IMR-90 (cell line): ENCODE measurements around the gene RPTOR. TPM values are rescaled to one million over a fixed set of nuclear protein-coding genes. Genes with fewer than 3 reads are reported as not detected.

Source experiments
- NFE2L2 ChIP-seq: fragments of 150-350 bp; IDR thresholded peaks from 2 replicates; pipeline ENCODE4 v1.6.1; 2016; ENCODE audit warnings: low read depth, mild to moderate bottlenecking, low read length
- RAD21 ChIP-seq: IDR thresholded peaks from 2 replicates; pipeline ENCODE4 v1.6.1; 2012; ENCODE audit warnings: low read length, improper control_type of control experiment
- SMC3 ChIP-seq: fragments of 150-350 bp; IDR thresholded peaks from 2 replicates; pipeline ENCODE4 v1.6.1; 2016; ENCODE audit warnings: low read depth, mild to moderate bottlenecking, antibody characterized with exemption, low read length, moderate library complexity
- polyA plus RNA-seq, 3 experiments: library from polyadenylated mRNA; depleted of rRNA; stranded (reverse); fragments of >200 nt; gene quantifications; 2 replicates each; pipeline ENCODE4 v1.2.3, GENCODE V29; 2012; ENCODE audit warnings: low replicate concordance in 1 of 3
- total RNA-seq: library from RNA; depleted of rRNA; stranded (reverse); fragments of >200 nt; gene quantifications from 2 replicates; pipeline ENCODE4 v1.2.3, GENCODE V29; 2012

Gene RPTOR
- total and polyA plus RNA-seq, 2 of the 4 experiments (the other 2 are of a cell fraction): 10.8 to 14.7 TPM

DNA sequence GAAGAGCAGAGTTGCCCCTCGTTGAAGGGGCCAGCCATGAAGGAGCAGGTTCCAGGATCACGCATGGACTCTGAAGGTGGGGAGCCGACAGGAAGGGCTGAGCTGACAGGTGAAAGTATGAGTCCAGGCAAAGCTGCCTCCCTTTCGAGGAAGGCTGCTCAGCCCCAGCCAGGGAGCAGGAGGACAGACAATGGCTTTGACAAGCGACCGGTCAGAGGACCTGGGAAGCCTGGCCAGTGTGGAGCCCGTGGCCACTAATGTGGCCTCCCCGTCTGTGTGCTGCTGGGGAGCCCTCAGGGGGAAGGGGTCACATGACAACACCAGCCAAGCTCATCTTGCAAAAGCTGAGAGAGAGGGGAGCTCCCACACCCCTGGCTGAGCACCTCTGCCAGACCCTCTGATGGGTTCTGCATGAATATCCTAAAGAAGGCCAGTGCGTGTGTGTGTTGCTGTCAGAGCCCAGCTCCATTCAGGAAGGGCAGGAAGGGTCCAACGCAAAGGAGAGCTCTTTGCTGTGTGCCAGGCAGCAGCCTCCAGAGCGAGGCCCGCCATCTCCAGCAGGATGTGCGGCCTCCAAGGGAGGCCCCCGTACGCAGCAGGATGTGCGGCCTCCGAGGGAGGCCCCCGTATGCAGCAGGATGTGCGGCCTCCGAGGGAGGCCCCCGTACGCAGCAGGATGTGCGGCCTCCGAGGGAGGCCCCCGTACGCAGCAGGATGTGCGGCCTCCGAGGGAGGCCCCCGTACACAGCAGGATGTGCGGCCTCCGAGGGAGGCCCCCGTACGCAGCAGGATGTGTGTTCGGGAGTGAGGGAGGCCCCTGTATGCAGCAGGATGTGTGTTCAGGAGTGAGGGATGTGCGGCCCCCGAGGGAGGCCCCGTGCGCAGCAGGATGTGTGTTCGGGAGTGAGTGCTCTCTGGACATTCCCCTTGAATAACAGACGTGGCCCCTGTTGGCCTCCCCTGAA is 344.9 kb downstream of the RPTOR start (continued):
- no peak for TF ChIP-seq RAD21
- no peak for TF ChIP-seq NFE2L2
- TF ChIP-seq SMC3: no peak
